RWPE2 (cell line): ENCODE results near the gene SLC5A12.

ENCODE experiments used
- ATAC-seq: fragments of 200-7000 bp; cut with Tn5 transposase; 3 replicates; pipeline ENCODE4 v1.9.1; 2021; ENCODE audit warnings: low read depth
- DNase-seq: peaks from one replicate; pipeline ENCODE4 v3.0.0-alpha.2; 2020; ENCODE audit warnings: low spot score
- H3K27ac ChIP-seq: fragments of 450-650 bp; 2 replicates; pipeline ENCODE4 v1.5.1; 2017; ENCODE audit warnings: mild to moderate bottlenecking; ENCODE audit not compliant: poor library complexity, severe bottlenecking
- H3K27me3 ChIP-seq: fragments of 250-450 bp; sonication (Bioruptor Pico); 2 replicates; pipeline ENCODE4 v1.5.1; 2021; ENCODE audit warnings: mild to moderate bottlenecking, moderate library complexity; ENCODE audit not compliant: insufficient read depth, poor library complexity, severe bottlenecking
- H3K36me3 ChIP-seq: fragments of 250-450 bp; sonication (Bioruptor Pico); 2 replicates; pipeline ENCODE4 v1.5.1; 2020; ENCODE audit warnings: low read depth, mild to moderate bottlenecking, moderate library complexity
- H3K4me1 ChIP-seq: fragments of 250-450 bp; sonication (Bioruptor Pico); 2 replicates; pipeline ENCODE4 v1.5.1; 2021; ENCODE audit warnings: mild to moderate bottlenecking, moderate library complexity; ENCODE audit not compliant: insufficient read depth, poor library complexity, severe bottlenecking
- H3K4me3 ChIP-seq: fragments of 250-450 bp; sonication (Bioruptor Pico); 2 replicates; pipeline ENCODE4 v1.5.1; 2021; ENCODE audit warnings: mild to moderate bottlenecking, moderate library complexity; ENCODE audit not compliant: severe bottlenecking
- H3K9me3 ChIP-seq: fragments of 250-450 bp; sonication (Bioruptor Pico); 2 replicates; pipeline ENCODE4 v1.5.1; 2021; ENCODE audit warnings: mild to moderate bottlenecking, moderate library complexity; ENCODE audit not compliant: severe bottlenecking
- TF ChIP-seq, protein P1 (sequence below): fragments of 450-650 bp; IDR thresholded peaks from one replicate; pipeline ENCODE4 v1.5.1; 2017; ENCODE audit warnings: mild to moderate bottlenecking, moderate library complexity; ENCODE audit not compliant: poor library complexity, severe bottlenecking

SLC5A12 gene

DNA sequence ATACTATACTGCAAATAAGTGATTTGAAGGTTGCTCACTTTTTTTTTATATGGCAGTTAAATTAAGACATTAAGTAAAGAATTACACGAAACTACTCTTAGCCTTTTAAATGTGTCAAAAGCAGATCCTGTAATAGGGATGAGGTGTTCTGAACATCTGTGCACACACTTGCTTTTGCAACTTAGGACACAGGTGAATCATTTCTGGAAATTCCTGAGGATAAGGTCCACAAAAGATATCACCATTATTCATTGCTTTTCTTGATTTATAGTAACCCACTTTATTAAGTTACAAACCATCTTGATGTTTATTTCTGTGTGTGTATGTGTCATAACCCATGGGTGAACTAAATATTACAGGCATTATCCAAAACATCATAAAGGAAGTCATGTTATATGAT, 55.9 kb downstream of the SLC5A12 start:
- ATAC-seq: peak; percentile 78
- no peaks in the 10 kb centered on the region for H3K4me1 ChIP-seq

DNA sequence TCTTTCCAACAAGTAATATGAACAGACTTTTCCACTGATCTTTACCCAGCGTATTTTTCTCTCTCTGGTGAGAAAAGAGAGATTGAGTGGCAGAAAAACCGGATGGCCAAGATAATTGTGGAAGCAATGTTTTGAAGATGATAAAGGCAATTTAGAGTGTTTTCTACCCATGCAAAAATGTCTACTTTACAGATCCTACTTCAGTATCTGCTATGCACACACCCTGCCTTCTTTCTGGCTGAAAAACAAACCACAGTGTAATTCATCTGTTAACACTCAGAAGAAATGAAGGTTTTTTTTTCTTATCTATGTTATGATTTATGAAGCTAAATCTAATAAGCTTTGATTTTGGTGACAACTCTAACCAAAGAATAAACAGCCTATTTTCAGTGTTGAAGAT, 56.8 kb downstream of the SLC5A12 start:
- no peaks in the 10 kb centered on the region for H3K9me3 ChIP-seq
- TF ChIP-seq, protein P1, sequence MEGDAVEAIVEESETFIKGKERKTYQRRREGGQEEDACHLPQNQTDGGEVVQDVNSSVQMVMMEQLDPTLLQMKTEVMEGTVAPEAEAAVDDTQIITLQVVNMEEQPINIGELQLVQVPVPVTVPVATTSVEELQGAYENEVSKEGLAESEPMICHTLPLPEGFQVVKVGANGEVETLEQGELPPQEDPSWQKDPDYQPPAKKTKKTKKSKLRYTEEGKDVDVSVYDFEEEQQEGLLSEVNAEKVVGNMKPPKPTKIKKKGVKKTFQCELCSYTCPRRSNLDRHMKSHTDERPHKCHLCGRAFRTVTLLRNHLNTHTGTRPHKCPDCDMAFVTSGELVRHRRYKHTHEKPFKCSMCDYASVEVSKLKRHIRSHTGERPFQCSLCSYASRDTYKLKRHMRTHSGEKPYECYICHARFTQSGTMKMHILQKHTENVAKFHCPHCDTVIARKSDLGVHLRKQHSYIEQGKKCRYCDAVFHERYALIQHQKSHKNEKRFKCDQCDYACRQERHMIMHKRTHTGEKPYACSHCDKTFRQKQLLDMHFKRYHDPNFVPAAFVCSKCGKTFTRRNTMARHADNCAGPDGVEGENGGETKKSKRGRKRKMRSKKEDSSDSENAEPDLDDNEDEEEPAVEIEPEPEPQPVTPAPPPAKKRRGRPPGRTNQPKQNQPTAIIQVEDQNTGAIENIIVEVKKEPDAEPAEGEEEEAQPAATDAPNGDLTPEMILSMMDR: no peak
- no peaks in the 10 kb centered on the region for H3K36me3 ChIP-seq
- no peak overlapping the region for H3K4me3 ChIP-seq
- H3K4me1 ChIP-seq: no peaks in the 10 kb centered on the region
- no peak for ATAC-seq
- DNase-seq: no peak
- H3K27me3 ChIP-seq: no peaks in the 10 kb centered on the region
- no peak overlapping the region for H3K27ac ChIP-seq

More for the DNA sequence above, 55.9 kb downstream of the SLC5A12 start:
- DNase-seq: no peak
- Histone ChIP-seq H3K4me3 (no peak overlapping the region), H3K27me3 (no peaks in the 10 kb centered on the region), H3K36me3 (no peaks in the 10 kb centered on the region), H3K27ac (no peak overlapping the region), H3K9me3 (no peaks in the 10 kb centered on the region)
- TF ChIP-seq, protein P1: no peak

DNA sequence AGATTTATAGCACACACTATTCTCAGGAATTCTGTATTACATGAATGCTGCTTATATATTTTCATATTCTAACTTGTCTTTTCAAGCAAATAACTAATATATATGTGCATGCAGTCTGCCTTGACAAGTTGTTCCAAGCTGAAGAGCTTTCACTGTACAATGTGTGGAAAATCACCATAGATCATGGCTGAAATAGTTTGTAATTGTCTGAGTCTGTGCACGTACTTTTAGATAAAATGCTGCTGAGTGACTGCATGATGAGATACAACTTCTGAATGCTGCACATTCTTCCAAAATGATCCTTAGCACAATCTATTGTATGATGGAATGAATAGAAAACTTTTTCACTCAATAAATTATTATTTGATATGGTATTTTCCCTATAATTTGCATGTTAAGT, 58.9 kb downstream of the SLC5A12 start:
- Histone ChIP-seq H3K36me3 (no peaks in the 10 kb centered on the region), H3K27me3 (no peaks in the 10 kb centered on the region), H3K4me3 (no peak overlapping the region), H3K27ac (no peak overlapping the region), H3K4me1 (no peaks in the 10 kb centered on the region), H3K9me3 (no peaks in the 10 kb centered on the region)
- ATAC-seq (no peak), DNase-seq (no peak)
- TF ChIP-seq, protein P1: no peak

DNA sequence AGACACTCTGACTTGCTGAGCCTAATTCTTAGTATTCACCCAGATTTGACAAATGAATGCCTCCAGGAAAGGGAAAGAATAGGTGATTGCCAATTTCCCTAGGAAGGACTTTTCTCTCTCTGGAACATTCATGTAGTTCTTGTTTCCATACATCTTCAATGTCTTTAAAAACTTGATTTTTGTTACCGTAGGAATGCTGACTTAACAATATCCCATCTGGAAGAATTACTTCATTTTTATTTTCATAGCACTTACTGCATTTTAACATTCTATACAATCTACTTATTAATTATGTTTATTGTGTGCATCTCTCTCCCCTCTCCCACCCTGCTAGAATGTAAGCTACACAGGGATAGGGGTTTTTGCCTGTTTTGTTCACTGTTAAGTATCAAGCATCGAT, 66.6 kb downstream of the SLC5A12 start:
- peaks cover 2% of the 10 kb centered on the region for H3K27me3 ChIP-seq
- ATAC-seq (no peak), DNase-seq (no peak)
- no peak overlapping the region for H3K4me3 ChIP-seq
- TF ChIP-seq, protein P1: no peak
- no peaks in the 10 kb centered on the region for H3K4me1 ChIP-seq
- H3K27ac ChIP-seq: no peak overlapping the region
- H3K36me3 ChIP-seq: no peaks in the 10 kb centered on the region
- no peaks in the 10 kb centered on the region for H3K9me3 ChIP-seq

DNA sequence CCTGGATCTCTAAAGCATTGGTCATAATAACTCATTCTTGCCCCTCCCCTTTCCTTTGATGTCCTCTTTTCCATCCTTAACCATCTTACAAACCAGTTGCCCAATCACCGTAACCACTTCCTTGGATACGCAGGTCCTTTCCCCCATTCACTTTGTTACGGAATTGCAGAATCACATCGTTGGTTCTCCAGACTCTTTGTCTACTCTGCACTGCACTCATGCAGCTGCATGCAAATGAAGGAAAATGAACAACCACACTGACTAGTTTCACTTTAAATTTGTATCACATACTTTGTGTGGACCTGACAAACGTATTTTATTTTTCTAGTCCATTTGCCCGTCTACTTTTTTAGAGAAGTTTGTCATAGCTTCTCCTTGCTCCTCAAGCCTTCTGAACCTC, 69.9 kb downstream of the SLC5A12 start:
- ATAC-seq (no peak), DNase-seq (no peak)
- H3K4me3 ChIP-seq: no peak overlapping the region
- H3K9me3 ChIP-seq: no peaks in the 10 kb centered on the region
- H3K27ac ChIP-seq: no peak overlapping the region
- TF ChIP-seq, protein P1: no peak
- peaks cover 2% of the 10 kb centered on the region for H3K27me3 ChIP-seq
- H3K4me1 ChIP-seq: no peaks in the 10 kb centered on the region
- H3K36me3 ChIP-seq: no peaks in the 10 kb centered on the region
